NCI-H1694 (cell line): Measurements from ENCODE around the gene MYO1B.

Experiments
- DNase-seq: peaks from one replicate; lab custom pipeline; 2025; lab: John Stamatoyannopoulos, UW

Gene MYO1B

DNA sequence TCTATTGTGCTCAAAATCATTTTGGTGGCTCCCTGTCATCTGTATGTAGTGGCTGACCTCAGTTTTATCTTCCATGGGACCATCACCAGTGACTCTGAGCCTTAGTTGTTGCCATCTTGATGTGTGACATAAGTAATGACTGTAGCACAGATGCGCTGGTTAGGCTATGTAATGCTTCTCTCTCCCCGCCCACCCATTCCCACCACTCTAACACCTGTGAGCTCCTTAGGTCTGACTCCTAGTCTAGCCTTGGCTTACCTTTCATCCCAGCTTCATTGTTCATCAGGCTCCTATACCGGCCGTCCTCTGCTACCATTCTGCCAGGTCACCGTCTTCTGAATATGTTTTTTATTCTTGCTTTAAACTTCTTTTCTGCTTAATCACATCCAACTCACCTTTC, 17.2 kb downstream of the MYO1B start:
- no peak for DNase-seq

DNA sequence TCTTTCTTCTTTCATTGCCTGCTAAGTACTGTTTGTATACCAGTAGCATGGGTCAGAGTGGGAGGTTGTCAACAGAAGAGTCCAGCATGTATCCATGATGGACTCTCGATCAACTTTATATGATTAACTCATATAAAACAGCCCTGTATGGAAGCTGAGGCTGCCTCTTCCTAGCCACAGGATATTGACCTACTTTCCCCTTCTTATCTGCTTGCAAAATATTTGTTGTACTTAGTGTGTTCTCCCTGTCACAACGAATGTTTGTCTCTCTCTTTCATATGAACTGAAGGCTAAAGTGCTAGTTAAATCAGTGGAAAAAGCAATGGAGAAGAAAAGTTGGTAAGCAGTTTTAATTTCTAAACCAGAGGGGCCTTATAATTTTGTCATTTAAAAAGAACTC, 17.8 kb downstream of the MYO1B start:
- no peak for DNase-seq

- no peak for DNase-seq
Measured at GRCh38 chr2:191264647-191265081, 19.5 kb downstream of the MYO1B start.

DNA sequence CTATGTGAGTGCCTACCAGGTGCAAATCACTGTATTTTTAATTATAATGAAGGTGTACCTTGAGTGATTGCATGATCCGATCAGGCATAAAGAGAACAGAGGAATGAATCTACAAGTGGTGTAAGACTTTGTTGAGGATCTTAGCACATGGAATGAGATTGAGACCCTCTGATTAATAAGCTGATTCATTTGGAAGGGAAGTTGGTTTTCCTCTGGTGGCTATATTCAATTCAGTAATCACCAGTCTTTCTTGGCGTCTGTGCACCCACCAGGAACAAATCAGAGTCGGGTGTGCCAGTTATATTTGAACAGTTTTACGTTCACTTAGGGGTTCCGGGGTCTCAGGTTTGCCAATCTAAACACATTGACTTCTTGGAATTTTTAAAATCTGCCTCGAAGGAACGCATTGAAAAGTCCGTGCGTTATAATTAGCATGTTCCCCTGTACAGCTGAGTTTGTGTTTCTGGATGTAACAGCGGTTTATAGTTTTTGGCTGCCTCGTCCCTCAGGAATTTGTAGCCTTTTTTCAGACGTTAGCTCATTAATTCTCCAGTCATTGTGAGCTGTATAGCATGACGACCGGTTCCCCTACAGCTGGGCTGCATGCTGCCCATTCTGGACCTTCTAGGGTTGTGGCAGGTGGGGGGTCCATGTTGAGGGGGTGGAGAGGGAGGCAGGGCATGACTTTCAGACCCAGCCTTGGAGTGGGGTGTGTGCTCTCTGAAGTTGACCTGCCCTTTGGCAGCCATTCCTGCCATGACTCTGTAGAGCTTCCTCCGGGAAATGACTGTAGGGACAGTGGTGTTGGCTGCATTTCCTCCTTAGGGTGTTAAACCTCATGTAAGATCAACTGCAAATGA, 20.3 kb downstream of the MYO1B start:
- no peak for DNase-seq

DNA sequence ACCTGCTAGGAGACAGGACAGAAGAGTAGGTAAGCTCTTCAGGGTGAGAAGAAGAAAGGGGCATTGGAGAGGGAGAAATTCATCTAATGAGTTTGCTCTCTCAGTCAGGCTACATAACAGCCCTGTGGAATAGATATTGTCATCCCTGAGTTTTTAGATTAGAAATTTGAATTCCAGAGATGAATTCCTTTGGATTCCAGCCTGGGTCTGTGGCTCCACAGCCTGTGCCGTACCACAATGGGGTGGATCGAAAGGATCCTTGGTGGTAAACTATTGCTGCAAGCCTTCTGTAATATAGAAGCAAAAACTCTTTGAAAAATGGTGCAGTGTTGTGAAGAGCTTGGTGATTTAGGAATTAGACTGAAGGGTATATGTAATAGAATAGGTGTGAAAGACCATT, 21.0 kb downstream of the MYO1B start:
- DNase-seq, result no peak

DNA sequence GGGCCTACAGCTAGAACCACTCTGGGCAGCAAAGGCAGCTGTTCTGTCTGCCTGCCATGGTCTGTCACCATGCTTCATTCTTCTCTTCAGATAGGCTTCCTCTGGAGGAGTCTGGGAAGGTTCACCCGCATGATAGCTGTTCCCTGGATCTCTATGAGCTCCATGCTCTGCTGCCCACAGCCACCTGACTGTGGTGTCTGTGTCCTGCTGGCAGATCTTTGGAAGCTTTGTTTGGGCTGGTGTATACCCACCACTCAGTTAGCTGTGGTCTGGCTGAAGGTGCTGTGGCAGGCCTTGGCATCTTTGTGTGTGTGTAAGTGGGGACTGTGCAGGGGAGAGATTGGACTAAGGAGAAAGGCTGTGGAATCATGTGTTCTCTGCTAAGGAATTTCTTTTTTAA, 23.4 kb downstream of the MYO1B start:
- DNase-seq, result no peak

GRCh38 chr2:191270306-191271161, 25.3 kb downstream of the MYO1B start:
- no peak for DNase-seq

DNA sequence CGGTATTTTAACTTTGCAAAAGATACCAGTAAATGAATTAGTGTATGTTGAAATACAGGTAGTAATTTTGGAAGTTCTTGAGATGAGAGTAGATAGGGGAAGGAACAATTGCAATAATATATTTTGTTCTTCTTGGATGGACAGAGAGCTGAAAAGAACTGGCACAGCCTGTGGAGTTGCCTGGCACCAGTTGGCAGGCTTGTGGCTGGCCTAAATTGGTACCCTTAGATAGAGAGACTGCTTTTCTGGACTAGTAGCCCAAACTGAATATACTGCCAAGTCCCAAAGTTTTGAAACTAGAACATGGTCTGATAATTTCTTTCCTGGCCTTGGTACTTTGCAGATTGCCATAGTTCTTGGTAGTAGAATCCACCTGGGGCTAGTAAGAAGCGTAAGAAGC, 26.9 kb downstream of the MYO1B start:
- no peak for DNase-seq

- DNase-seq, result no peak
Measured at GRCh38 chr2:191274413-191274815, 29.2 kb downstream of the MYO1B start.

DNA sequence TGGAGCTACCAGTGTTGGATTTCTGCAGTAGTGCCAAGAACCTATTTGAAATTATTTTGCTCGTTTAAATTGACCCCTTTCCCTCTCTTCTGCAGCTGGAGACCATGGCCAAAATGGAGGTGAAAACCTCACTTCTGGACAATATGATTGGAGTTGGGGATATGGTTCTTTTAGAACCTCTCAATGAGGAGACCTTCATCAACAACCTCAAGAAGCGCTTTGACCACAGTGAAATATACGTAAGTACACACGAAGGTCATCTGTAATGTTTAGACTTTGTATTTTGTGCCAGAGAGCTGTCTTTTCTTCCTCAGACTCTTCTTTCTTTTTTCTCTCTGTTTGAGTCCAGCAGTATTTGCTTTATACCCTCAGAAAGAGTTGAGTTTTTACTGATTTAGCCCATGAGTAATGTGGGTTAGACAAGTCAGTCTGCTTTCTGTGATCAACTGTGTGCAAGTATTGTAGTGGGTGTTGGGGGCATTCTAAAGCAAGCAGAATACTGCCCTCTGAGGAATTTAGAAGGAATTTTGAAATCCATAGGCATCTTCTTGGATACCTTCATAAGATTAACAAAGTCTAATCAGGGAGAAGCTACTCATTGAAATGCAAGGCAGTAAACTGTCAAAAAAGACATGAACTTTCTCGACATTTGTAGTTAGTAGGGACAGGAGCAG, 31.7 kb downstream of the MYO1B start:
- DNase-seq, result no peak

- DNase-seq, result no peak
Measured at GRCh38 chr2:191280290-191280689, 35.1 kb downstream of the MYO1B start.

GRCh38 chr2:191280834-191281756, 35.9 kb downstream of the MYO1B start:
- no peak for DNase-seq

DNA sequence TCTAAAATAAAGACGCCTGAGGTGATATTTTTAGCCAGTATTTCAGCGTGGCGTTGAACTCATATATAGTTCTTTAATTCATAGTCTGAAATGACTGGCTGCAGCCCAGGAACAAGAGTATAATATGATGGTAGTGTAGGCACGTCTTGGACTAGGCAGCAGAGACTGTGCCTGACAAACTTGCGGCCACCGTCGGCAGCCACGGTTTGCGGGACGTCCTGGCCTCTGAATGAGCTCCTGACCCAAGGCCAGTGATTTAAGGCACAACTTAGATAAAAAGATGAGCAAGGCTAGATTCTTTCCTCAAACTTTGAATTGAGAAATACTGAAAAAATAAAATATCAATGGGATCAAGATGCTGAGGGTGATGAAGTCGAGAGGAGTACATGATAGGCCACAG, 40.0 kb downstream of the MYO1B start:
- DNase-seq, result no peak

DNA sequence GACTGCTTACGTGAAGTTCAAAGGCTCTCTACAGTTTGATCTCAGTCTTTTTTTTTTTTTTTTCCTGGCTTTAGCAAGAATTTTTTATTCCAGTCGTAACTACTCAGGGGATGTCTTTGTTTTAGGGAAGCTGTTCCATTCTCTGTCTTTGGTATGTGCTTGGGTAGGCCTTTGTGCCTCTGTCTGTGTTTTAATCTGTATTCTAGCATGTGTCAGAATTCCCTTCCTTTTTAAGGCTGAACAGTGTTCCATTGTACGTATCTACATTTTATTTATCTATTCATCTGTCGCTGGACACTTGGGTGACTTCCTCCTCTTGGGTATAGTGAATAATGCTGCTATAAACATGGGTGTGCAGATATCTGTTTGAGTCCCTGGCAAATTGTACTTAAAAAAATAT, 42.6 kb downstream of the MYO1B start:
- DNase-seq, result no peak

GRCh38 chr2:191289049-191289448, 43.8 kb downstream of the MYO1B start:
- no peak for DNase-seq

GRCh38 chr2:191291471-191291870, 46.3 kb downstream of the MYO1B start:
- no peak for DNase-seq

DNA sequence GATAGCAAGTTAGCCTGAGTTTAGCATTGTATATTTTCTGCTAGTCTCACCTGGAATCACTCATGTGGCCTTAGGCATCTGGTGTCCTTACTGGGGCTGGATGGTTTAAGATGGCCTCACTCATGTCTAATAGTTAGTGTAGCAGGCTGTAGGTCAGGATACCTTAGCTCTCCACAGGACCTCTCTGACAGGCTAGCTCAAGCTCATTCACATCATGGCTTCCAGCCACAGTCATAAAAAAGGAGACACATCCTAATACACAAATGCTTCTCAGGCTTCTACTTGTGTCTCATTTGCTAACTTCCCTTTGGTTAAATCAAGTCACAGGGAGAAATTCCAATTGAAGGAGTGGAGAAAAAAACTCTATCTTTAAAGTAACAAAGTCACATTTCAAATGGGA, 47.7 kb downstream of the MYO1B start:
- no peak for DNase-seq

DNA sequence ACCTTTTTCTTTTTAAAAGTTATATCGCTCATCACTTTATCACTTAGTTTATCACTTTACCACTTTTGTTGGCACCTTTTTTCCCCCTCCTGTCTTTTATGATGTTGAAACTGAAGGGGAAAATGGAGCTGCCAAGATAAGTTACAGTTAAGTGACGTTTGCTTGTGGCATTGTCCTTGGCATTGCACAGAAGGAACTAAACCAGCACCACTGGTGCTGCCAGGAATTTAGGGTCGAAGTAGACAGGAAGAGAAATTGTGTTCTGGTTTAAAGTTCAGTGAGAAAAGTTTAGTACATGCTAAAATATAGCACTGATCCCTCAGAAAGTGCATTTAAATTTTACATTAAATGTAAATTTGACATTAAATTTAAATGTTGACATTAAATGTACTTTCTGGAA, 49.9 kb downstream of the MYO1B start:
- no peak for DNase-seq

- DNase-seq, result no peak
Measured at GRCh38 chr2:191296083-191297006, 51.1 kb downstream of the MYO1B start.

- no peak for DNase-seq
Measured at GRCh38 chr2:191297033-191297432, 51.8 kb downstream of the MYO1B start.
